ENCODE data around the gene KIF11. TPM values are rescaled to one million over a fixed set of nuclear protein-coding genes. Genes with fewer than 3 reads are reported as not detected.

KIF11 gene
- total and polyA plus RNA-seq, 2 donors (not counting 3 experiments of a cell fraction or from before 2014, with no cell fraction given) = 7.3 to 42.6 TPM

DNA sequence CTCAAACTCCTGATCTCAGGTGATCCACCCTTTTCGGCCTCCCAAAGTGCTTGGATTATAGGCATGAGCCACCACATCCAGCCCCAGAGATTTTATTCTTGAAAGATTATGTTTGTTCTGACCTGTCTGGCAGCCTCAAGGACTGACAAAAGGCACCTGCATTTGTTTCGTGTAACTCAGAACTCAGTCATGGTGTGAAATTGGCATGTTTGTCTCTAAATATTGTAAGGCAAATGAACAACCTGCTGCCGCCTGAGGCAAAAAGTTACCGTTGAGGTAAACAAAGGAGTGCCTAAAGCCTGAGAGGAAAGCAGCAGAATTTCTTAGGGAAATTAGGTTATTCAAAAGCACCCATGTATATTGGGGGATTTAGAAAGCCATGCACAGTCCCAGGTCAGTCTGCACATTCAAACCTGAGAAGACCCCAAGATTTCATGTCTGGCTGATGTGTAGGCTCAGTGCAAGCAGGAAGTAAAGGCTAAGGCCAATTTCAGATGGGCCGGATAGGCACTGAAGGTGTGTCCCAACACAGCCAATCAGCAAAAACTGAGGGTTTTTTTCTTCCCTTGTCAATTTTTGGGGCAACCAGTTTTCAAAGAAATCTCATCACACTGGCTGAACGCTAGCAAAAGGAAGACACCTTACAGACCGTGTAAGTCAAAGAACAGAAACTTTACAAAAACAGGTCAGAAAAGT lies 63.5 kb downstream of the KIF11 start:
- no peaks in the 10 kb centered on the region for H3K79me2 ChIP-seq (ENCODE audit: control insufficient read depth, insufficient read depth, low read length)
- ChIA-PET POLR2A (no interaction called here), CTCF (interaction anchor here (1.0 kb wide), 1 partner anchor 54 kb away, joined by 4 read pairs; no protein-coding TSS in a partner anchor)
- FAIRE-seq (no peak), DNase-seq (ENCODE audit: low read depth, low spot score) (no peak)
- intact Hi-C loops (cut with micrococcal nuclease) (no loop called here), dilution Hi-C loops (cut with MboI; ENCODE audit: extremely low pct_ligation_motif_present, low sequenced_read_pairs) (no loop called here)
- H3K36me3 ChIP-seq (ENCODE audit: control insufficient read depth in 2 of 2, extremely low read depth in 1 of 2, insufficient read depth in 2 of 2, low read length in 2 of 2) = peaks cover 0 to 8% of the 10 kb centered on the region in 2 experiments
- no peaks in the 10 kb centered on the region for H3K9me3 ChIP-seq (replicated peaks; ENCODE audit: control insufficient read depth, insufficient read depth, low read length)
- H3K9me1 ChIP-seq (replicated peaks; ENCODE audit: control insufficient read depth, extremely low read depth, insufficient read depth, low read length) = no peaks in the 10 kb centered on the region
- H3K4me2 ChIP-seq (ENCODE audit: insufficient read depth, low read length) = no peak overlapping the region
- H4K20me1 ChIP-seq (replicated peaks; ENCODE audit: control insufficient read depth, extremely low read depth, insufficient read depth, low read length) = no peaks in the 10 kb centered on the region
- no peak overlapping the region for H3K4me3 ChIP-seq (replicated peaks in 1 of 3; ENCODE audit: insufficient read depth in 1 of 3, low read depth in 1 of 3, low read length in 3 of 3)
- no peak overlapping the region for H3K9ac ChIP-seq (replicated peaks; ENCODE audit: extremely low read depth, insufficient read depth, low read length)
- no peaks in the 10 kb centered on the region for H3K4me1 ChIP-seq (ENCODE audit: control insufficient read depth, extremely low read depth, insufficient read depth, low read length)
- TF ChIP-seq MYC (IDR thresholded peaks at IDR 0.05; ENCODE audit: low read depth, low read length) = no peak
- no peak for TF ChIP-seq EZH2 (IDR thresholded peaks at IDR 0.05; ENCODE audit: borderline replicate concordance, low read depth, low read length, severe bottlenecking)
- TF ChIP-seq GATA2 (IDR thresholded peaks at IDR 0.05; ENCODE audit: insufficient read depth, insufficient read length, low read depth, low read length) = no peak
- no peak for TF ChIP-seq POLR2A (IDR thresholded peaks at IDR 0.05; ENCODE audit: low read depth, low read length)
- TF ChIP-seq FOS (IDR thresholded peaks at IDR 0.05; ENCODE audit: borderline replicate concordance, insufficient read depth, low read length) = no peak
- TF ChIP-seq JUN (IDR thresholded peaks at IDR 0.05; ENCODE audit: borderline replicate concordance, insufficient read depth, insufficient read length, low read depth) = no peak
- no peak for TF ChIP-seq POLR2AphosphoS5 (IDR thresholded peaks at IDR 0.05; ENCODE audit: insufficient read depth, low read depth, low read length)
- TF ChIP-seq, protein P1, sequence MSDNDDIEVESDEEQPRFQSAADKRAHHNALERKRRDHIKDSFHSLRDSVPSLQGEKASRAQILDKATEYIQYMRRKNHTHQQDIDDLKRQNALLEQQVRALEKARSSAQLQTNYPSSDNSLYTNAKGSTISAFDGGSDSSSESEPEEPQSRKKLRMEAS (IDR thresholded peaks at IDR 0.05; ENCODE audit: insufficient read depth, insufficient read length) = no peak
- TF ChIP-seq, protein P2, sequence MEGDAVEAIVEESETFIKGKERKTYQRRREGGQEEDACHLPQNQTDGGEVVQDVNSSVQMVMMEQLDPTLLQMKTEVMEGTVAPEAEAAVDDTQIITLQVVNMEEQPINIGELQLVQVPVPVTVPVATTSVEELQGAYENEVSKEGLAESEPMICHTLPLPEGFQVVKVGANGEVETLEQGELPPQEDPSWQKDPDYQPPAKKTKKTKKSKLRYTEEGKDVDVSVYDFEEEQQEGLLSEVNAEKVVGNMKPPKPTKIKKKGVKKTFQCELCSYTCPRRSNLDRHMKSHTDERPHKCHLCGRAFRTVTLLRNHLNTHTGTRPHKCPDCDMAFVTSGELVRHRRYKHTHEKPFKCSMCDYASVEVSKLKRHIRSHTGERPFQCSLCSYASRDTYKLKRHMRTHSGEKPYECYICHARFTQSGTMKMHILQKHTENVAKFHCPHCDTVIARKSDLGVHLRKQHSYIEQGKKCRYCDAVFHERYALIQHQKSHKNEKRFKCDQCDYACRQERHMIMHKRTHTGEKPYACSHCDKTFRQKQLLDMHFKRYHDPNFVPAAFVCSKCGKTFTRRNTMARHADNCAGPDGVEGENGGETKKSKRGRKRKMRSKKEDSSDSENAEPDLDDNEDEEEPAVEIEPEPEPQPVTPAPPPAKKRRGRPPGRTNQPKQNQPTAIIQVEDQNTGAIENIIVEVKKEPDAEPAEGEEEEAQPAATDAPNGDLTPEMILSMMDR (IDR thresholded peaks at IDR 0.05; ENCODE audit: extremely low read depth in 1 of 2, insufficient read depth in 1 of 2, low read depth in 1 of 2, low read length in 2 of 2) = no peak
- H3K27me3 ChIP-seq (ENCODE audit: control insufficient read depth in 2 of 2, insufficient read depth in 2 of 2, low read length in 2 of 2) = no peaks in the 10 kb centered on the region
- no TSS peak for BruUV-seq (replicated peaks)
- H2AFZ ChIP-seq (ENCODE audit: low read depth, low read length) = no peak overlapping the region
- no peak overlapping the region for H3K27ac ChIP-seq (ENCODE audit: insufficient read depth, low read depth, low read length)

All from endothelial cell of umbilical vein (primary cell).